ENCODE results near the gene RPS6KA3. TPM values are rescaled to one million over a fixed set of nuclear protein-coding genes. Genes with fewer than 3 reads are reported as not detected.

RPS6KA3 gene
- total and polyA plus RNA-seq, 4 donors: 12.5 to 81.4 (median 39.3) TPM

DNA sequence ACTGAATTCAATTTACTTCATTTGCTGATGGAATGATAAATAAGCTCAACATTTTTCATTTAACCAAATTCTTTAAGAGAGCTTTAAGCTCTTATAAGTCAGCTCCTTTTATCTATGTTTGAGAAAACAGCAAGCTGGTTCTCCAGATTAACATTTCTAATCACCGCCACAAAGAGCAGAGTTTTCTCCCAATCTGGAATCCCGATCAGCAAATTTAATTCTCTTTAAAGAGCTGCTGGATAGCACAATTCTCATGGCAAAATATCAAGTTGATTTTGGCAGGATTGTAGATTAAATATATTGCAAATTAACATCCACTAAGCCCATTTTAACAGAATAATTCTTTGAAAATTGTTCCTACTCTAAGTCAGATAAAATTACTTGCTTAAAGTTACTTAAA lies 48.8 kb downstream of the RPS6KA3 start:
- peak overlapping the region in 1 of 2 donors; percentile 24 for H3K9ac ChIP-seq (ENCODE audit: insufficient read depth in 1 of 2, low read length in 2 of 2)

DNA sequence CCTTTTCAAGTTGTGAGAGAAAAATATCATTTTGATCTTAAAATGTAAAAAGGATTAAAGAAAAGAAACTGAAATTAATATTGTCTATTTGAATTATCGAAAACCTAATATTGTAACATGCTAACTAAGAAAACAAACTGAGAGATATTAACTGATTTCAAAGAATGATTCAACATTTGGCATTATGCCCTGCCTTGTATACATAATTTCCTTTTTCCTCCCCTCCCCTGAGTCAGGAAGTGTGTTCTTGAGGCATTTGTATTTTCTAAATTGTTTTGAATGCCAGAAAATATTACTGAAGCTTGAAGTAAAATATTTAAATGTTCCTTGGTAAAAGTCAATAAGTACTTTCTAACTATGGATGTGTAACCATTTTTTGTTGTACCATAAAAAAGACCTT lies 49.4 kb downstream of the RPS6KA3 start:
- peaks cover 0 to 3% (median 0%) of the 10 kb centered on the region in 4 donors for H3K36me3 ChIP-seq (ENCODE audit: control insufficient read depth in 4 of 4, insufficient read depth in 4 of 4, low read length in 4 of 4)
- DNase-seq: peak in 2 of 3 donors; percentile 65 to 82
- no peak overlapping the region for H3K9ac ChIP-seq (ENCODE audit: insufficient read depth in 1 of 2, low read length in 2 of 2)
- H3K27ac ChIP-seq (ENCODE audit: low read depth in 1 of 2, low read length in 1 of 2): no peak overlapping the region
- no peak overlapping the region for H3K4me3 ChIP-seq
- 0 to 30% methylated on average over 1 of the region's 1 CpG for WGBS, 2 donors
- peak; percentile 47 for ATAC-seq (ENCODE audit: insufficient read depth, low FRiP score)
- H3K4me1 ChIP-seq (ENCODE audit: control insufficient read depth in 5 of 5, insufficient read depth in 5 of 5, low read length in 5 of 5): peaks cover 0 to 3% (median 0%) of the 10 kb centered on the region in 5 donors
- TF ChIP-seq, protein P1, sequence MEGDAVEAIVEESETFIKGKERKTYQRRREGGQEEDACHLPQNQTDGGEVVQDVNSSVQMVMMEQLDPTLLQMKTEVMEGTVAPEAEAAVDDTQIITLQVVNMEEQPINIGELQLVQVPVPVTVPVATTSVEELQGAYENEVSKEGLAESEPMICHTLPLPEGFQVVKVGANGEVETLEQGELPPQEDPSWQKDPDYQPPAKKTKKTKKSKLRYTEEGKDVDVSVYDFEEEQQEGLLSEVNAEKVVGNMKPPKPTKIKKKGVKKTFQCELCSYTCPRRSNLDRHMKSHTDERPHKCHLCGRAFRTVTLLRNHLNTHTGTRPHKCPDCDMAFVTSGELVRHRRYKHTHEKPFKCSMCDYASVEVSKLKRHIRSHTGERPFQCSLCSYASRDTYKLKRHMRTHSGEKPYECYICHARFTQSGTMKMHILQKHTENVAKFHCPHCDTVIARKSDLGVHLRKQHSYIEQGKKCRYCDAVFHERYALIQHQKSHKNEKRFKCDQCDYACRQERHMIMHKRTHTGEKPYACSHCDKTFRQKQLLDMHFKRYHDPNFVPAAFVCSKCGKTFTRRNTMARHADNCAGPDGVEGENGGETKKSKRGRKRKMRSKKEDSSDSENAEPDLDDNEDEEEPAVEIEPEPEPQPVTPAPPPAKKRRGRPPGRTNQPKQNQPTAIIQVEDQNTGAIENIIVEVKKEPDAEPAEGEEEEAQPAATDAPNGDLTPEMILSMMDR (IDR thresholded peaks at IDR 0.05; ENCODE audit: control extremely low read depth, extremely low read depth): no peak
- no peaks in the 10 kb centered on the region for H3K9me3 ChIP-seq (ENCODE audit: control insufficient read depth in 4 of 4, insufficient read depth in 3 of 4, low read length in 3 of 4)
- H3K27me3 ChIP-seq (ENCODE audit: control insufficient read depth in 3 of 3, insufficient read depth in 3 of 3, low read length in 2 of 3): peaks cover 0 to 59% (median 29%) of the 10 kb centered on the region in 3 donors

More for the DNA sequence above, 48.8 kb downstream of the RPS6KA3 start:
- Histone ChIP-seq H3K4me3 (no peak overlapping the region), H3K4me1 (ENCODE audit: control insufficient read depth in 5 of 5, insufficient read depth in 5 of 5, low read length in 5 of 5) (peaks cover 0 to 3% (median 0%) of the 10 kb centered on the region in 5 donors), H3K9me3 (ENCODE audit: control insufficient read depth in 4 of 4, insufficient read depth in 3 of 4, low read length in 3 of 4) (no peaks in the 10 kb centered on the region), H3K27me3 (ENCODE audit: control insufficient read depth in 3 of 3, insufficient read depth in 3 of 3, low read length in 2 of 3) (peaks cover 0 to 63% (median 23%) of the 10 kb centered on the region in 3 donors), H3K27ac (ENCODE audit: low read depth in 1 of 2, low read length in 1 of 2) (no peak overlapping the region), H3K36me3 (ENCODE audit: control insufficient read depth in 4 of 4, insufficient read depth in 4 of 4, low read length in 4 of 4) (no peaks in the 10 kb centered on the region)
- TF ChIP-seq, protein P1 (IDR thresholded peaks at IDR 0.05; ENCODE audit: control extremely low read depth, extremely low read depth): no peak
- ATAC-seq (ENCODE audit: insufficient read depth, low FRiP score): no peak
- WGBS, 2 donors: 53 to 62% methylated on average over 2 of the region's 2 CpGs
- DNase-seq: peak in 2 of 3 donors; percentile 37 to 38

DNA sequence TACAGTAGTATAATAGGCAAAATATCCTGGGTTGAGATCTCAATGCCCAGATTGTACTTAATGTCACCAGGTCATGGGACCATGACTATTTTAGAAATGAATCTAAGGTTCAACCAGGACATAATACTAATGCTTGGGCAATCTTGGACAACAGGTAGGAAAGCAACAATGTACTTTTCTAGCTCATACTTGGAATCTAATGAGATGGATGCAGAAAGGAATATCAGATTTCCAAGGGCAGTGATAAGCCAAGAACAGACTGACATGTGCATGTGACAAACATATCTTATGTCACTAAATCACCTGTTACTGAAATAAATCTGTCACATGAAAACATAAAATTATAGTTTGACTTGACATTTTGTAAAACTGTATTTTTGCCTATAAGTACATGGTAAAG lies 51.1 kb downstream of the RPS6KA3 start:
- H3K36me3 ChIP-seq (ENCODE audit: control insufficient read depth in 4 of 4, insufficient read depth in 4 of 4, low read length in 4 of 4): peaks cover 0 to 3% (median 0%) of the 10 kb centered on the region in 4 donors
- TF ChIP-seq, protein P1 (IDR thresholded peaks at IDR 0.05; ENCODE audit: control extremely low read depth, extremely low read depth): no peak
- H3K27me3 ChIP-seq (ENCODE audit: control insufficient read depth in 3 of 3, insufficient read depth in 3 of 3, low read length in 2 of 3): peaks cover 0 to 58% (median 27%) of the 10 kb centered on the region in 3 donors
- ATAC-seq (ENCODE audit: insufficient read depth, low FRiP score) (no peak), DNase-seq (no peak)
- H3K9me3 ChIP-seq (ENCODE audit: control insufficient read depth in 4 of 4, insufficient read depth in 3 of 4, low read length in 3 of 4): no peaks in the 10 kb centered on the region
- H3K4me3 ChIP-seq: no peak overlapping the region
- H3K9ac ChIP-seq (ENCODE audit: insufficient read depth in 1 of 2, low read length in 2 of 2): no peak overlapping the region
- H3K4me1 ChIP-seq (ENCODE audit: control insufficient read depth in 5 of 5, insufficient read depth in 5 of 5, low read length in 5 of 5): peaks cover 0 to 3% (median under 1%) of the 10 kb centered on the region in 5 donors
- H3K27ac ChIP-seq (ENCODE audit: low read depth in 1 of 2, low read length in 1 of 2): no peak overlapping the region
